Kidney epithelial cell (primary cell): ENCODE measurements around the gene ZNF675. TPM values are rescaled to one million over a fixed set of nuclear protein-coding genes. Genes with fewer than 3 reads are reported as not detected.
"Not testable (repeated sequence)": the region's sequence is repeated elsewhere in the genome, so short reads cannot be mapped to it uniquely, and the experiment has no call there.

Source experiments
- DNase-seq: peaks from one replicate; pipeline ENCODE4 v3.0.0-alpha.2; 2010; ENCODE audit warnings: low read depth
- H3K27me3 ChIP-seq: 2 replicates; pipeline ENCODE4 v1.6.0; 2011; ENCODE audit warnings: low read length; ENCODE audit not compliant: control insufficient read depth, insufficient read depth
- H3K36me3 ChIP-seq: 2 replicates; pipeline ENCODE4 v1.5.1; 2011; ENCODE audit warnings: low read length; ENCODE audit not compliant: control insufficient read depth, insufficient read depth
- H3K4me3 ChIP-seq: 2 replicates; pipeline ENCODE4 v1.5.1; 2011; ENCODE audit warnings: low read depth, mild to moderate bottlenecking, control low read depth, low read length
- CTCF ChIP-seq: IDR thresholded peaks from 2 replicates; pipeline ENCODE4 v1.5.1; 2011; ENCODE audit warnings: mild to moderate bottlenecking, moderate library complexity, low read length, control low read depth, inconsistent platforms; ENCODE audit not compliant: insufficient read depth, poor library complexity, severe bottlenecking
- total RNA-seq: library from RNA; depleted of rRNA; stranded (reverse); fragments of >200 nt; gene quantifications from 2 replicates; pipeline ENCODE4 v1.2.3, GENCODE V29; 2015

Gene ZNF675
- total RNA-seq, 1 donor from 2014 or later = 7.6 TPM

DNA sequence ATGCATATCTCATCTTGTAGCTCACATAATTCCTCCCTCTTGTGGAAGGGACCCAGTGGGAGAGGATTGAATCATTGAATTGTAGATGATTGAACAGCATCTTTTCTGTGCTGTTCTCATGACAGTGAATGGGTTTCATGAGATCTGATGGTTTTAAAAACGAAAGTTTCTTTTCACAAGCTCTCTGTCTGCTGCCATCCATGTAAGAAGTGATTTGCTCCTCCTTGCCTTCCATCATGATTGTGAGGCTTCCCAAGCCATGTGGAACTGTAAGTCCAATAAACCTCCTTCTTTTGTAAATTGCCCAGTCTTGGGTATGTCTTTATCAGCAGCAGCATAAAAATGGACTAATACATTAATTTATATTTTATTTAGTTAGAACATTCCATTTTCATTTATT lies 19.6 kb upstream of the ZNF675 start:
- TF ChIP-seq CTCF = no peak

GRCh38 chr19:23699521-23699860 lies 12.5 kb upstream of the ZNF675 start:
- no peak for TF ChIP-seq CTCF
- H3K27me3 ChIP-seq = no peaks in the 10 kb centered on the region
- no peak for DNase-seq
- no peak overlapping the region for H3K4me3 ChIP-seq
- no peaks in the 10 kb centered on the region for H3K36me3 ChIP-seq

More for the DNA sequence above, 19.6 kb upstream of the ZNF675 start:
- DNase-seq = no peak
- Histone ChIP-seq H3K36me3 (no peaks in the 10 kb centered on the region), H3K4me3 (no peak overlapping the region), H3K27me3 (no peaks in the 10 kb centered on the region)

DNA sequence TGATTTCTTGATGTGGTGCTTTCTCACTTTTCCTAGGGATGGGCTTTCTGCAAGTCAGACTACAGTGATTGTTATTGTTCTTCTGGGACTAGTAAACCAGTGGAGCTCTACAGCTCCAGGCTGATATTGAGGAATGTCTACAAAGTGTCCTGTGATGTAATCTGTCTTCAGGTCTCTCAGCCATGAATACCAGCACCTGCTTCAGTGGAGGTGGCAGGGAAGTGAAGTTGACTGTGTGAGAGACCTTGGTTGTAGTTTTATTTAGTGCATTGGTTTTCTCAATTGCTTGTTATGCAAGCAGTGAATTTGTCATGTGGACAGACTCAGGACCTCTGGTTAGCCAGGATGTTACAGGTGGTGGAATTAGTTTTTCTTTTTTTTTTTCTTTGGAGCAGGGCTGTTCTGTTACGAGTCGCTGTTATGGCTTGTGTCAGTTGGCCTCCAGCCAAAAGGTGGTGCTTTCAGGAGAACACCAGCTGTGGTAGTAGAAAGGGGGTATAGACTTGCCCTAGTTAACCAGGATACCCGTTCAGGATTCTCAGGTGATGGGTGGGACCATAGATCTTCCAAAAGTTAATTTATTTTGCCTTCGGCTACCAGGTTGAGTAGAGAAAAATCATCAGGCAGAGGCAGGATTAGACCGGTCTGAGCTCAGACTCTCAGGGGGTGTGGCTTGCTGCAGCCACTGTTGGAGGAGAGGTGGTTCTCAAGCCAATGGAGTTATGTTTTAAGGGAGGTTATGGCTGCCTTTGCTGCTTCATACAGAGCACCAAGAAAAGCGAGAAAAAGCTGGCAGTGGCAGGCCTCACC lies 11.9 kb upstream of the ZNF675 start:
- DNase-seq = no peak
- H3K4me3 ChIP-seq = no peak overlapping the region
- H3K27me3 ChIP-seq = no peaks in the 10 kb centered on the region
- no peak for TF ChIP-seq CTCF
- H3K36me3 ChIP-seq = no peaks in the 10 kb centered on the region

DNA sequence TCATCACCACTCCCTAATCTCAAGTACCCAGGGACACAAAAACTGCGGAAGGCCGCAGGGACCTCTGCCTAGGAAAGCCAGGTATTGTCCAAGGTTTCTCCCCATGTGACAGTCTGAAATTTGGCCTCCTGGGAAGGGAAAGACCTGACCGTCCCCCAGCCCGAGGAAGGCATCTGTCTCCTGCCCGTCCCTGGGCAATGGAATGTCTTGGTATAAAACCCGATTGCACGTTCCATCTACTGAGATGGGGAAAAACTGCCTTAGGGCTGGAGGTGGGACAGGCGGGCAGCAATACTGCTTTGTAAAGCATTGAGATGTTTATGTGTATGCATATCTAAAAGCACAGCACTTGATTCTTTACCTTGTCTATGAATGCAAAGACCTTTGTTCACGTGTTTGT lies 5.9 kb upstream of the ZNF675 start:
- not testable (repeated sequence) for H3K27me3 ChIP-seq, DNase-seq, H3K36me3 ChIP-seq, H3K4me3 ChIP-seq

DNA sequence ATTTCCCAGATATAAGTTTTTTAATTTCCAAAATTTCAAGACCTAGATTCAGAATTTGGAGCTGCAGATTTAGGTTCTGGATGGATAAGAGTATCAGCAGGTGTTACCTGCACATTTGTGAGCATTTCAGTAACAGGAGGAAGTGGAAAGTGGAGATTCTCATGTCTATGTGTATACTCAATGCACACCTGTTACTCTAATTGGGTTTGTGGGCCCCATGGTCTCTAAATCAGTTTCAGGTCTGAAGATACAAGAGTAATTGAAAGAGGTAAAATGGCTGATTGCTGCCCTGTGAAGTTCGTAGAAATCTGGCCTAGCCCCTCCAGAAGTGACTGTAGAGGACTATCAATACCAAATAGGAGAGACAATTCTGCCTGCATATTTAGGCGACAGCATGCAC lies 13.9 kb downstream of the ZNF675 start:
- TF ChIP-seq CTCF = no peak
- Histone ChIP-seq H3K4me3 (no peak overlapping the region), H3K36me3 (peaks cover 1% of the 10 kb centered on the region), H3K27me3 (no peaks in the 10 kb centered on the region)
- DNase-seq = no peak

DNA sequence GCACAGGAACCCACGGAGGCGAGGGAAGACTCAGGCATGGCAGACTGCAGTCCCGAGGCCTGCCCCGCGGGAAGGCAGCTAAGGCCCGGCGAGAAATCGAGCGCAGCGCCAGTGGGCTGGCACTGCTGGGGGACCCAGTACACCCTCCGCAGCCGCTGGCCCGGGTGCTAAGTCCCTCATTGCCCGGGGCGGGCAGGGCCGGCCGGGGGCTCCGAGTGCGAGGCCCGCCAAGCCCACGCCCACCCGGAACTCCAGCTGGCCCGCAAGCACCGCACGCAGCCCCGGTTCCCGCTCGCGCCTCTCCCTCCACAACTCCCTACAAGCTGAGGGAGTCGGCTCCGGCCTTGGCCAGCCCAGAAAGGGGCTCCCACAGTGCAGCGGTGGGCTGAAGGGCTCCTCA lies 18.4 kb downstream of the ZNF675 start:
- not testable (repeated sequence) for H3K4me3 ChIP-seq, DNase-seq, H3K36me3 ChIP-seq, H3K27me3 ChIP-seq
